GM23338 (cell line): Measurements from ENCODE around the gene USP33. TPM values are rescaled to one million over a fixed set of nuclear protein-coding genes. Genes with fewer than 3 reads are reported as not detected.

Experiments
- CTCF ChIP-seq, 2 experiments: fragments of 200-600 bp in 1 of 2; sonication (generic) in 1 of 2; conservative IDR thresholded peaks; 2 replicates each; pipeline versions ENCODE4 v1.5.1 to v1.6.1; 2016 to 2017; ENCODE audit warnings: antibody characterized with exemption in 2 of 2, low read depth in 2 of 2, mild to moderate bottlenecking in 2 of 2, moderate library complexity in 1 of 2
- EZH2 ChIP-seq: fragments of 200-600 bp; sonication (generic); IDR thresholded peaks from one replicate; pipeline ENCODE4 v1.8.0; 2017; ENCODE audit warnings: antibody characterized with exemption, mild to moderate bottlenecking, low read depth; ENCODE audit not compliant: unreplicated experiment
- JUNB ChIP-seq: IDR thresholded peaks from one replicate; pipeline ENCODE4 v1.6.1; 2016; ENCODE audit warnings: antibody characterized with exemption; ENCODE audit not compliant: unreplicated experiment
- NANOG ChIP-seq: IDR thresholded peaks from 2 replicates; pipeline ENCODE4 v1.6.1; 2016; ENCODE audit warnings: antibody characterized with exemption, borderline replicate concordance
- POLR2AphosphoS5 ChIP-seq: IDR thresholded peaks from 2 replicates; pipeline ENCODE4 v1.6.1; 2016; ENCODE audit warnings: antibody characterized with exemption, low read depth
- REST ChIP-seq: IDR thresholded peaks from one replicate; pipeline ENCODE4 v1.6.1; 2018; ENCODE audit warnings: antibody characterized with exemption; ENCODE audit not compliant: unreplicated experiment
- STAT1 ChIP-seq: IDR thresholded peaks from one replicate; pipeline ENCODE4 v1.6.1; 2016; ENCODE audit warnings: antibody characterized with exemption; ENCODE audit not compliant: unreplicated experiment
- ZNF462 ChIP-seq: fragments of 250-450 bp; sonication (Bioruptor Pico); IDR thresholded peaks from 2 replicates; pipeline ENCODE4 v1.5.0; 2020; ENCODE audit warnings: mild to moderate bottlenecking, moderate library complexity
- polyA plus RNA-seq: library from polyadenylated mRNA; unstranded; fragments of >200 nt; fragmentation: Nextera tagmentation; extraction: Ambion mirVana; gene quantifications from 2 replicates; pipeline ENCODE4 v1.2.1, GENCODE V29; 2016
- total RNA-seq: library from RNA; depleted of rRNA; stranded (reverse); fragments of >200 nt; shearing (Covaris generic); gene quantifications from 2 replicates; pipeline ENCODE4 v1.2.3, GENCODE V29; 2014

USP33 gene
- total and polyA plus RNA-seq, 2 experiments from 2014 or later: 42.4 to 63.9 TPM

GRCh38 chr1:77659879-77660593 lies 99.6 kb downstream of the USP33 start (continued):
- TF ChIP-seq ZNF462 (CRISPR knock-in tag) (no peak), POLR2AphosphoS5 (no peak), NANOG (no peak), JUNB (no peak), STAT1 (no peak), CTCF (conservative IDR thresholded peaks at IDR 0.05; ENCODE audit: low read depth in 2 of 2) (no peak), EZH2 (no peak), REST (no peak)
